HG03175 (cell line): Measurements from ENCODE around the gene KAZN.

Experiments
- ATAC-seq: cut with Tn5 transposase; IDR thresholded peaks from one replicate; pipeline ENCODE4 v1.9.1; 2021; ENCODE audit warnings: mild to moderate bottlenecking, moderate library complexity; ENCODE audit not compliant: unreplicated experiment

The KAZN gene

GRCh38 chr1:14738235-14738634 lies 139.8 kb downstream of the KAZN start:
- ATAC-seq: no peak

GRCh38 chr1:14738647-14739046 lies 140.2 kb downstream of the KAZN start:
- no peak for ATAC-seq

- no peak for ATAC-seq
Observed at GRCh38 chr1:14739082-14739832, 140.8 kb downstream of the KAZN start.

- no peak for ATAC-seq
Observed at GRCh38 chr1:14740016-14740415, 141.5 kb downstream of the KAZN start.

- no peak for ATAC-seq
Observed at GRCh38 chr1:14741082-14741481, 142.6 kb downstream of the KAZN start.

- no peak for ATAC-seq
Observed at GRCh38 chr1:14741532-14741931, 143.0 kb downstream of the KAZN start.

- ATAC-seq: no peak
Observed at GRCh38 chr1:14742181-14742980, 143.9 kb downstream of the KAZN start.

- no peak for ATAC-seq
Observed at GRCh38 chr1:14743368-14743767, 144.9 kb downstream of the KAZN start.

GRCh38 chr1:14745001-14745720 lies 146.7 kb downstream of the KAZN start:
- no peak for ATAC-seq

GRCh38 chr1:14745789-14746188 lies 147.3 kb downstream of the KAZN start:
- no peak for ATAC-seq

GRCh38 chr1:14746393-14746792 lies 147.9 kb downstream of the KAZN start:
- ATAC-seq: no peak

- ATAC-seq: no peak
Observed at GRCh38 chr1:14748151-14748550, 149.7 kb downstream of the KAZN start.

GRCh38 chr1:14748977-14749376 lies 150.5 kb downstream of the KAZN start:
- no peak for ATAC-seq

- no peak for ATAC-seq
Observed at GRCh38 chr1:14750490-14750889, 152.0 kb downstream of the KAZN start.

GRCh38 chr1:14755518-14756252 lies 157.2 kb downstream of the KAZN start:
- ATAC-seq: no peak

- no peak for ATAC-seq
Observed at GRCh38 chr1:14756589-14757285, 158.3 kb downstream of the KAZN start.

- no peak for ATAC-seq
Observed at GRCh38 chr1:14757286-14757625, 158.8 kb downstream of the KAZN start.

- ATAC-seq: no peak
Observed at GRCh38 chr1:14759042-14759818, 160.7 kb downstream of the KAZN start.

- ATAC-seq: no peak
Observed at GRCh38 chr1:14759843-14760242, 161.4 kb downstream of the KAZN start.

GRCh38 chr1:14760780-14761179 lies 162.3 kb downstream of the KAZN start:
- no peak for ATAC-seq
